Stomach (tissue), 19 donors: ENCODE measurements around the gene C3orf38. TPM values are rescaled to one million over a fixed set of nuclear protein-coding genes. Genes with fewer than 3 reads are reported as not detected.

ENCODE experiments used
- DNase-seq, 2 donors: peaks; one replicate each; pipeline versions ENCODE4 v3.0.0 to v3.0.0-alpha.2; 2013 to 2019
- H3K27ac ChIP-seq, 5 donors: fragments of 200-600 bp in 4 of 5; sonication (generic) in 4 of 5; one replicate each; pipeline ENCODE4 v1.5.1; 2013 to 2019; ENCODE audit warnings: mild to moderate bottlenecking in 1 of 5, moderate library complexity in 1 of 5
- H3K27me3 ChIP-seq, 3 donors: fragments of 200-600 bp; sonication (generic); one replicate each; pipeline ENCODE4 v1.5.1; 2017 to 2019; ENCODE audit warnings: mixed run types in 1 of 3
- H3K36me3 ChIP-seq, 4 donors: fragments of 200-600 bp; sonication (generic); 1 replicate in 3 of 4; 2 replicates in 1 of 4; pipeline ENCODE4 v1.5.1; 2016 to 2019
- H3K4me1 ChIP-seq, 4 donors: fragments of 200-600 bp; sonication (generic); one replicate each; pipeline ENCODE4 v1.5.1; 2016 to 2019
- H3K4me3 ChIP-seq, 4 donors: fragments of 200-600 bp; sonication (generic) in 3 of 4; one replicate each; pipeline ENCODE4 v1.5.1; 2016 to 2019; ENCODE audit warnings: mild to moderate bottlenecking in 1 of 4
- H3K9me3 ChIP-seq, 4 donors: fragments of 200-600 bp; sonication (generic); one replicate each; pipeline ENCODE4 v1.5.1; 2016 to 2019
- EP300 ChIP-seq: sonication (generic); formaldehyde crosslinking; IDR thresholded peaks from one replicate; pipeline ENCODE4 v1.6.1; 2017; ENCODE audit warnings: antibody characterized with exemption
- POLR2A ChIP-seq, 4 donors: fragments of 450-650 bp; IDR thresholded peaks; one replicate each; pipeline ENCODE4 v1.6.1; 2016; ENCODE audit warnings: antibody characterized with exemption in 4 of 4, control low read depth in 2 of 4, mild to moderate bottlenecking in 1 of 4, moderate library complexity in 1 of 4
- POLR2AphosphoS5 ChIP-seq, 3 donors: sonication (generic); formaldehyde crosslinking; IDR thresholded peaks; one replicate each; pipeline ENCODE4 v1.6.1; 2016; ENCODE audit warnings: antibody characterized with exemption in 3 of 3
- WGBS, 5 donors: extraction: QIAGEN DNeasy Blood & Tissue Kit in 3 of 5; methylation state at CpG; one replicate each; pipeline versions ENCODE4 v1.1.5 to v1.1.7; 2013 to 2018; 5-methylcytosine and 5-hydroxymethylcytosine counted together
- intact Hi-C: fragments of 100-400 bp; cut with DNase I; formaldehyde crosslinking; loops from one replicate; pipeline ENCODE4 v1.15.1; 2023; ENCODE audit warnings: low total_unique reads
- long read RNA-seq, 10 donors: transcript quantifications; one replicate each; lab custom pipeline, GENCODE V29; 2026
- polyA plus RNA-seq, 3 donors: library from polyadenylated mRNA; stranded (reverse); fragments of 200-250 nt; gene quantifications; one replicate each; pipeline ENCODE4 v1.2.3, GENCODE V29; 2013
- total RNA-seq, 5 donors: library from RNA; depleted of rRNA; stranded (reverse); fragments of >200 nt; gene quantifications; one replicate each; pipeline versions ENCODE4 v1.1.0 to v1.2.3, GENCODE V29; 2014 to 2016
- TF ChIP-seq, protein P1 (sequence below), 7 experiments: fragments of 450-650 bp in 4 of 7; fragments of 200-600 bp in 3 of 7; sonication (generic) in 3 of 7; IDR thresholded peaks; one replicate each; pipeline ENCODE4 v1.5.1; 2016 to 2019; ENCODE audit warnings: antibody characterized with exemption in 7 of 7, control low read depth in 2 of 7, mild to moderate bottlenecking in 1 of 7
- donor health status: healthy with polysubstance abuse.
- donor health status: Bipolar disorder and iron deficiency.
- donor health status: healthy.

The C3orf38 gene
- total RNA-seq: 10 to 100 TPM in 4 of 5 donors, 1 to 10 TPM in 1; 2.0 to 45.0 (median 24.6) TPM
- 10 to 100 TPM in 1 of 3 donors, 1 to 10 TPM in 2; 5.0 to 14.2 (median 8.9) TPM for polyA plus RNA-seq
- long read RNA-seq, donor 1, partial matches to known transcripts: 0 of 2 reads
- long read RNA-seq, donor 1, other reads (novel, unspliced or antisense): 0 of 2 reads
- long read RNA-seq, donor 2, partial matches to known transcripts: 0 of 4 reads
- long read RNA-seq, donor 2, other reads (novel, unspliced or antisense): 0 of 4 reads
- long read RNA-seq, donor 3, partial matches to known transcripts: 0 of 2 reads
- long read RNA-seq, donor 3, other reads (novel, unspliced or antisense): 0 of 2 reads
- long read RNA-seq, donor 4: 0 reads
- long read RNA-seq, donor 5, partial matches to known transcripts: 0 of 5 reads
- long read RNA-seq, donor 5, other reads (novel, unspliced or antisense): 0 of 5 reads
- long read RNA-seq, donor 6: 0 reads
- long read RNA-seq, donor 7, transcript C3orf38-201 (3 exons, 2,633 nt): major isoform, 7 of 8 reads
- long read RNA-seq, donor 7, partial matches to known transcripts: 0 of 8 reads
- long read RNA-seq, donor 7, other reads (novel, unspliced or antisense): 0 of 8 reads
- long read RNA-seq, donor 8, partial matches to known transcripts: 0 of 4 reads
- long read RNA-seq, donor 8, other reads (novel, unspliced or antisense): 0 of 4 reads
- long read RNA-seq, donor 9, transcript C3orf38-201 (3 exons, 2,633 nt): major isoform, 5 of 5 reads
- long read RNA-seq, donor 9, partial matches to known transcripts: 0 of 5 reads
- long read RNA-seq, donor 9, other reads (novel, unspliced or antisense): 0 of 5 reads
- long read RNA-seq, donor 10, partial matches to known transcripts: 0 of 2 reads
- long read RNA-seq, donor 10, other reads (novel, unspliced or antisense): 0 of 2 reads

GRCh38 chr3:88149509-88150362 is at the start of gene C3orf38:
Gene C3orf38, plus strand, starts transcription at chr3:88149959. Its CDS starts 94 bp downstream, at chr3:88150053.
- H3K27me3 ChIP-seq: no peaks in the 10 kb centered on the region
- 0 to 1% (median 0%) methylated on average over 35 to 57 of the region's 57 CpGs for WGBS, 5 donors
- H3K36me3 ChIP-seq: peaks cover 4 to 17% (median 17%) of the 10 kb centered on the region in 4 donors
- TF ChIP-seq EP300 (no peak), POLR2A (IDR thresholded peaks at IDR 0.05) (peak in 1 of 4 donors; percentile 5), POLR2AphosphoS5 (IDR thresholded peaks at IDR 0.05) (peak; percentile 60 to 84 (median 76))
- TF ChIP-seq, protein P1, sequence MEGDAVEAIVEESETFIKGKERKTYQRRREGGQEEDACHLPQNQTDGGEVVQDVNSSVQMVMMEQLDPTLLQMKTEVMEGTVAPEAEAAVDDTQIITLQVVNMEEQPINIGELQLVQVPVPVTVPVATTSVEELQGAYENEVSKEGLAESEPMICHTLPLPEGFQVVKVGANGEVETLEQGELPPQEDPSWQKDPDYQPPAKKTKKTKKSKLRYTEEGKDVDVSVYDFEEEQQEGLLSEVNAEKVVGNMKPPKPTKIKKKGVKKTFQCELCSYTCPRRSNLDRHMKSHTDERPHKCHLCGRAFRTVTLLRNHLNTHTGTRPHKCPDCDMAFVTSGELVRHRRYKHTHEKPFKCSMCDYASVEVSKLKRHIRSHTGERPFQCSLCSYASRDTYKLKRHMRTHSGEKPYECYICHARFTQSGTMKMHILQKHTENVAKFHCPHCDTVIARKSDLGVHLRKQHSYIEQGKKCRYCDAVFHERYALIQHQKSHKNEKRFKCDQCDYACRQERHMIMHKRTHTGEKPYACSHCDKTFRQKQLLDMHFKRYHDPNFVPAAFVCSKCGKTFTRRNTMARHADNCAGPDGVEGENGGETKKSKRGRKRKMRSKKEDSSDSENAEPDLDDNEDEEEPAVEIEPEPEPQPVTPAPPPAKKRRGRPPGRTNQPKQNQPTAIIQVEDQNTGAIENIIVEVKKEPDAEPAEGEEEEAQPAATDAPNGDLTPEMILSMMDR (IDR thresholded peaks at IDR 0.05): peak in 1 of 7 experiments; percentile 2
- H3K4me1 ChIP-seq: peaks cover 6 to 51% (median 24%) of the 10 kb centered on the region in 4 donors
- H3K27ac ChIP-seq: peak within 1 kb of the TSS; percentile 89 to 95 (median 93)
- no peaks in the 10 kb centered on the region for H3K9me3 ChIP-seq
- intact Hi-C loops: no loop called here
- DNase-seq: peak; percentile 85 to 96
- peak within 1 kb of the TSS; percentile 77 to 87 (median 84) for H3K4me3 ChIP-seq

DNA sequence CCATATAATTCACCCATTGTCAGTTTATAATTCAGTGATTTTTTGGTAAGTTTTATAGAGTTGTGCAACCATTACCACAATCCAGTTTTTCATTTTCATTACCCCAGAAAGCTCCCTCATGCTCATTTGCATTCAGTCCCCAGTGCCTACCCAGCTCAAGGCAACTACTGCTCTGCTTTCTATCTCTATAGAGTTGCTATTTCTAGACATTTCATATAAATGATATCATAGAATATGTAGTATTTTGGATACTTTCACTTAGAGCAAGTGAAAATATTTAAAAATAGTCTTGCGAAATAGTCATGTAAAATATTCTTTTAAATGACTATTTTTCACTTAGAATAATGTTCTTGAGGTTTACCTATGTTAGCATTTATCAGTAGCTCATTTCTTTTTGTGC is 48.6 kb upstream of the C3orf38 start:
- Histone ChIP-seq H3K4me3 (no peak overlapping the region), H3K27me3 (no peaks in the 10 kb centered on the region), H3K36me3 (peaks cover 0 to 4% (median 0%) of the 10 kb centered on the region in 4 donors), H3K4me1 (peaks cover 0 to 3% (median 0%) of the 10 kb centered on the region in 4 donors), H3K9me3 (no peaks in the 10 kb centered on the region), H3K27ac (no peak overlapping the region)
- intact Hi-C loops: no loop called here
- TF ChIP-seq EP300 (no peak), POLR2A (IDR thresholded peaks at IDR 0.05) (no peak), POLR2AphosphoS5 (IDR thresholded peaks at IDR 0.05) (no peak)
- TF ChIP-seq, protein P1 (IDR thresholded peaks at IDR 0.05): no peak
- WGBS, 5 donors: 91 to 100% (median 99%) methylated on average over 1 of the region's 1 CpG
- no peak for DNase-seq

GRCh38 chr3:88105325-88105724 is 44.4 kb upstream of the C3orf38 start:
- Histone ChIP-seq H3K27ac (no peak overlapping the region), H3K4me3 (no peak overlapping the region), H3K36me3 (no peaks in the 10 kb centered on the region), H3K4me1 (peaks cover 0 to 11% (median 6%) of the 10 kb centered on the region in 4 donors), H3K9me3 (no peaks in the 10 kb centered on the region), H3K27me3 (no peaks in the 10 kb centered on the region)
- no peak for DNase-seq
- TF ChIP-seq EP300 (no peak), POLR2AphosphoS5 (IDR thresholded peaks at IDR 0.05) (no peak), POLR2A (IDR thresholded peaks at IDR 0.05) (no peak)
- TF ChIP-seq, protein P1 (IDR thresholded peaks at IDR 0.05): no peak
- intact Hi-C loops: no loop called here
